ENCODE data around the gene LMNB1.
"Not testable (repeated sequence)": the region's sequence is repeated elsewhere in the genome, so short reads cannot be mapped to it uniquely, and the experiment has no call there.

The LMNB1 gene

DNA sequence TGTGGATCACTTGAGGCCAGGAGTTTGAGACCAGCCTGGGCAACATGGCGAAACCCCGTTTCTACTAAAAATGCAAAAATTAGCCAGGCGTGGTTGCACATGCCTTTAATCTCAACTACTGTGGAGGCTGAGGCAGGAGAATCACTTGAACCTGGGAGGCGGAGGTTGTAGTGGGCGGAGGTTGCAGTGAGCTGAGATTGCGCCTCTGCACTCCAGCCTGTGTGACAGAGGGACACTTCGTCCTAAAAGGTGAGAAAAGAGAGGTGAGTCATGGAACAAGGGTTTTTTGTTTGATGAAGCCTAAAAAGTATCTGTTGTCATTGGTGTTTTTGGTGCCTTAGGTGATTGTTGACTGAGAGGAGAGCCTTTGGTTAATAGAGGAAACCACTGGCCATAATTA is 11.5 kb downstream of the LMNB1 start:
- not testable (repeated sequence) for H3K27me3 ChIP-seq (ENCODE audit: control insufficient read depth, insufficient read depth, low read length); H3K36me3 ChIP-seq (ENCODE audit: control insufficient read depth, insufficient read depth, low read length); H3K4me3 ChIP-seq (ENCODE audit: low read depth, low read length); H3K4me1 ChIP-seq (ENCODE audit: control insufficient read depth, insufficient read depth, low read length); H3K9ac ChIP-seq (ENCODE audit: low read depth, low read length); H3K9me3 ChIP-seq (ENCODE audit: control insufficient read depth, insufficient read depth, low read length)

GRCh38 chr5:126793097-126793496 is 16.2 kb downstream of the LMNB1 start:
- Histone ChIP-seq H3K4me1 (ENCODE audit: control insufficient read depth, insufficient read depth, low read length) (peaks cover 2% of the 10 kb centered on the region), H3K9me3 (ENCODE audit: control insufficient read depth, insufficient read depth, low read length) (no peaks in the 10 kb centered on the region), H3K9ac (ENCODE audit: low read depth, low read length) (no peak overlapping the region), H3K27me3 (ENCODE audit: control insufficient read depth, insufficient read depth, low read length) (no peaks in the 10 kb centered on the region), H3K4me3 (ENCODE audit: low read depth, low read length) (no peak overlapping the region), H3K36me3 (ENCODE audit: control insufficient read depth, insufficient read depth, low read length) (no peaks in the 10 kb centered on the region)

GRCh38 chr5:126793648-126794047 is 16.7 kb downstream of the LMNB1 start:
- not testable (repeated sequence) for H3K9ac ChIP-seq (ENCODE audit: low read depth, low read length); H3K4me3 ChIP-seq (ENCODE audit: low read depth, low read length); H3K4me1 ChIP-seq (ENCODE audit: control insufficient read depth, insufficient read depth, low read length); H3K36me3 ChIP-seq (ENCODE audit: control insufficient read depth, insufficient read depth, low read length); H3K27me3 ChIP-seq (ENCODE audit: control insufficient read depth, insufficient read depth, low read length); H3K9me3 ChIP-seq (ENCODE audit: control insufficient read depth, insufficient read depth, low read length)

DNA sequence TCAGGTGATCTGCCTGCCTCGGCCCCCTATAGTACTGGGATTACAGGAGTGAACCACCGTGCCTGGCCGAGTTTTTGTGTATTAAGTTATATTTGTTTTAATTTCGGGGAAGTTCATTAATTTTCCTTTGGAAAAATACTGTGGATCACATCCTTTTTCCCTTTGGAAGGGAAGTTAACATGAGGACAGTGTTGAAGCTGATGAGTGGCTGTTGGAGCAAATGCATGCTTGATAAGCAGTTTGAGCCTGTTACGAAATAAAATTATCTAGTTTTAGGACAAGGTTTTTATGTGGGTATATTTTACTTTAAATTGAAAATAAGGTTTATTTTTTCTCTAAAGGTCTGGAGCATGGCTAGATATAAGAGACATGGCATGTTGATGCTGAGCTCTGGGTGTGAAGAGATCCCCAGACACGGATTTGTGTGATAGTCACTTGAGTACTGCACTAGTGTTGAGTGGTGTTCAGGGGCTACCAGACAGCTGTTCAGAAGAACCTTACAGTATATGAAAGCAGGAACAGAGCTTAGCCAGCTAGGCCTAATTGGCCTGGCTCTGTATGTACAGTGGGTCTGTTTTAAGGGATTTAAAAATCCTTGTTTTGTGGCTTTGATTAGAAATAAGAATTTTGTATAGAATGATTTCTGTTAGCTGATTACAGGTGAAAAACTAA is 17.4 kb downstream of the LMNB1 start:
- peaks cover 2% of the 10 kb centered on the region for H3K4me1 ChIP-seq (ENCODE audit: control insufficient read depth, insufficient read depth, low read length)
- H3K36me3 ChIP-seq (ENCODE audit: control insufficient read depth, insufficient read depth, low read length): no peaks in the 10 kb centered on the region
- no peak overlapping the region for H3K4me3 ChIP-seq (ENCODE audit: low read depth, low read length)
- no peaks in the 10 kb centered on the region for H3K9me3 ChIP-seq (ENCODE audit: control insufficient read depth, insufficient read depth, low read length)
- no peaks in the 10 kb centered on the region for H3K27me3 ChIP-seq (ENCODE audit: control insufficient read depth, insufficient read depth, low read length)
- H3K9ac ChIP-seq (ENCODE audit: low read depth, low read length): no peak overlapping the region

- Histone ChIP-seq H3K4me3 (ENCODE audit: low read depth, low read length) (no peak overlapping the region), H3K27me3 (ENCODE audit: control insufficient read depth, insufficient read depth, low read length) (no peaks in the 10 kb centered on the region), H3K4me1 (ENCODE audit: control insufficient read depth, insufficient read depth, low read length) (no peaks in the 10 kb centered on the region), H3K36me3 (ENCODE audit: control insufficient read depth, insufficient read depth, low read length) (no peaks in the 10 kb centered on the region), H3K9me3 (ENCODE audit: control insufficient read depth, insufficient read depth, low read length) (no peaks in the 10 kb centered on the region), H3K9ac (ENCODE audit: low read depth, low read length) (no peak overlapping the region)
These were observed 22.8 kb downstream of the LMNB1 start for GRCh38 chr5:126799780-126800179.

GRCh38 chr5:126801174-126801991 is 24.4 kb downstream of the LMNB1 start:
- Histone ChIP-seq H3K4me3 (ENCODE audit: low read depth, low read length) (no peak overlapping the region), H3K27me3 (ENCODE audit: control insufficient read depth, insufficient read depth, low read length) (no peaks in the 10 kb centered on the region), H3K9me3 (ENCODE audit: control insufficient read depth, insufficient read depth, low read length) (no peaks in the 10 kb centered on the region), H3K9ac (ENCODE audit: low read depth, low read length) (no peak overlapping the region), H3K36me3 (ENCODE audit: control insufficient read depth, insufficient read depth, low read length) (peaks cover 6% of the 10 kb centered on the region), H3K4me1 (ENCODE audit: control insufficient read depth, insufficient read depth, low read length) (no peaks in the 10 kb centered on the region)

DNA sequence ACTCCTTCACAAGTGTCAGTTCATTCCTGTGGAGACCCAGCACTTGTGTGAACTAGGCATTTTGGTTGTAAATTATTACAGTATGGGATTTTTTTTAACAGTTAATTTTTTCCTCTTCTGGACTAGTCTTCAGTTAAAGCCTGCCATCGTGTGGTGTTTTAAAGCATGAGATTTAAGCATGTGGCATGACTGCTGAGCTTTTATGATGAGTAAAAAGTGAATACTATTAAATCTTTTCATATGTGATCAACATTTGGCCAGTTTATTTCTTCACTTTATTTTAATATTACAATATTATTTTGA is 25.0 kb downstream of the LMNB1 start:
- no peak overlapping the region for H3K9ac ChIP-seq (ENCODE audit: low read depth, low read length)
- H3K27me3 ChIP-seq (ENCODE audit: control insufficient read depth, insufficient read depth, low read length): no peaks in the 10 kb centered on the region
- no peak overlapping the region for H3K4me3 ChIP-seq (ENCODE audit: low read depth, low read length)
- H3K4me1 ChIP-seq (ENCODE audit: control insufficient read depth, insufficient read depth, low read length): no peaks in the 10 kb centered on the region
- H3K9me3 ChIP-seq (ENCODE audit: control insufficient read depth, insufficient read depth, low read length): no peaks in the 10 kb centered on the region
- peaks cover 7% of the 10 kb centered on the region for H3K36me3 ChIP-seq (ENCODE audit: control insufficient read depth, insufficient read depth, low read length)

GRCh38 chr5:126805063-126805462 is 28.1 kb downstream of the LMNB1 start:
- H3K36me3 ChIP-seq (ENCODE audit: control insufficient read depth, insufficient read depth, low read length): peaks cover 9% of the 10 kb centered on the region
- no peak overlapping the region for H3K4me3 ChIP-seq (ENCODE audit: low read depth, low read length)
- no peaks in the 10 kb centered on the region for H3K4me1 ChIP-seq (ENCODE audit: control insufficient read depth, insufficient read depth, low read length)
- no peaks in the 10 kb centered on the region for H3K9me3 ChIP-seq (ENCODE audit: control insufficient read depth, insufficient read depth, low read length)
- no peak overlapping the region for H3K9ac ChIP-seq (ENCODE audit: low read depth, low read length)
- H3K27me3 ChIP-seq (ENCODE audit: control insufficient read depth, insufficient read depth, low read length): no peaks in the 10 kb centered on the region

- peaks cover 21% of the 10 kb centered on the region for H3K36me3 ChIP-seq (ENCODE audit: control insufficient read depth, insufficient read depth, low read length)
- no peaks in the 10 kb centered on the region for H3K27me3 ChIP-seq (ENCODE audit: control insufficient read depth, insufficient read depth, low read length)
- H3K4me1 ChIP-seq (ENCODE audit: control insufficient read depth, insufficient read depth, low read length): no peaks in the 10 kb centered on the region
- no peaks in the 10 kb centered on the region for H3K9me3 ChIP-seq (ENCODE audit: control insufficient read depth, insufficient read depth, low read length)
- H3K9ac ChIP-seq (ENCODE audit: low read depth, low read length): no peak overlapping the region
- no peak overlapping the region for H3K4me3 ChIP-seq (ENCODE audit: low read depth, low read length)
These were observed 31.6 kb downstream of the LMNB1 start for GRCh38 chr5:126808521-126808988.

DNA sequence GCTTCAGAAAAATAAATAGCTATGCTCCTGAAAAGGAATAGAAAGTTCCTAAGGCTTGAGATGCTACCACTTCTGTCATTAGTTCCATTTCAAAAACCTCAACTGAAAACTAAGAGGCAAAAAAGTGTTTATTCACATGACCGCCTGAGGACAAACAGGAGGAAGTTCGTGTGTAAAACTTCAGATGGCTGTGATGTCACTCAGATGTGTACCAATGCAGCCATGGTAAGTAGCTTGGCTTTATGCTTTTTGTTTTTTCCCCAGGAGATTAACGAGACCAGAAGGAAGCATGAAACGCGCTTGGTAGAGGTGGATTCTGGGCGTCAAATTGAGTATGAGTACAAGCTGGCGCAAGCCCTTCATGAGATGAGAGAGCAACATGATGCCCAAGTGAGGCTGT is 33.0 kb downstream of the LMNB1 start:
- no peak overlapping the region for H3K9ac ChIP-seq (ENCODE audit: low read depth, low read length)
- no peaks in the 10 kb centered on the region for H3K9me3 ChIP-seq (ENCODE audit: control insufficient read depth, insufficient read depth, low read length)
- H3K4me1 ChIP-seq (ENCODE audit: control insufficient read depth, insufficient read depth, low read length): no peaks in the 10 kb centered on the region
- H3K4me3 ChIP-seq (ENCODE audit: low read depth, low read length): no peak overlapping the region
- H3K36me3 ChIP-seq (ENCODE audit: control insufficient read depth, insufficient read depth, low read length): peaks cover 21% of the 10 kb centered on the region
- H3K27me3 ChIP-seq (ENCODE audit: control insufficient read depth, insufficient read depth, low read length): no peaks in the 10 kb centered on the region

DNA sequence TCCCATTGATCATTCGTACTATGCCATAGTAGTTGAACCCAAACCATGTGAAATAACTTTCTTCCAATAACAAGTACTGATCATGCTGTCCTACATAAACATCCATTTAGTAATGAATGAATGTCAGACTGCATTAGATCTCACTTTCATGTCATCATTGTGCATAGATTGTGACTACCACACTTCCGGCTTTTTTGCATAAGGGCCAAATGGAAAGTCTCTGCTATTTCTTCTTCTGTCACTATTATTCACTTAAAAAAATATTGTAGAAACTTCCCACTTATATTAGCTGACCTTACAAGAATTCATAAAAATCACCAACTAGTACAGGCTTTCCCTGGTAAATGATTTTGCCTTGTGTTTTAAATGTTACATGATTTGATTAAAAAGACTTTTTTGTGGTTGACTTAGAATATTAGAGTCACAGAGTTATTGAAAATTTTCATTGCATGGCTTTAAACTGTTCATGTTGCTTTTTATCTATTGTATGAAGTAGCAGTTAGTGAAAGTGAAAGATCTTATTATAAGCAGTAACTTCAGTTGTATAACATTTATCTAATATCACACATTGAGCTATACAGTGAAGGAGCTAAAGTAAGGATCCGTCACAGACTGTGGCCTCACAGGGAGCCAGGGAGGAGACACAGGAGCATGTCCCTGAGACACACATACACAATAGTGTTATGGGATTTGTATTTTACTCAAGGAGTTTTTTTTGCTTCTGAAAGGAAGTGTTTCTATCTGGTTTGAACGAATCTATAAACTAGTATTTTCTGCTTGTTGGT is 33.9 kb downstream of the LMNB1 start:
- Histone ChIP-seq H3K36me3 (ENCODE audit: control insufficient read depth, insufficient read depth, low read length) (peaks cover 21% of the 10 kb centered on the region), H3K9ac (ENCODE audit: low read depth, low read length) (no peak overlapping the region)

More for the DNA sequence above, 33.9 kb downstream of the LMNB1 start:
- H3K4me3 ChIP-seq (ENCODE audit: low read depth, low read length): no peak overlapping the region
- H3K9me3 ChIP-seq (ENCODE audit: control insufficient read depth, insufficient read depth, low read length): no peaks in the 10 kb centered on the region
- no peaks in the 10 kb centered on the region for H3K4me1 ChIP-seq (ENCODE audit: control insufficient read depth, insufficient read depth, low read length)
- no peaks in the 10 kb centered on the region for H3K27me3 ChIP-seq (ENCODE audit: control insufficient read depth, insufficient read depth, low read length)
